ENCODE results near the gene BHLHE41. TPM values are rescaled to one million over a fixed set of nuclear protein-coding genes. Genes with fewer than 3 reads are reported as not detected.

The BHLHE41 gene
- total and polyA plus RNA-seq, 2 of the 8 experiments (the other 6 are each of a cell fraction or from before 2014, with no cell fraction given): 1.1 to 3.4 TPM

DNA sequence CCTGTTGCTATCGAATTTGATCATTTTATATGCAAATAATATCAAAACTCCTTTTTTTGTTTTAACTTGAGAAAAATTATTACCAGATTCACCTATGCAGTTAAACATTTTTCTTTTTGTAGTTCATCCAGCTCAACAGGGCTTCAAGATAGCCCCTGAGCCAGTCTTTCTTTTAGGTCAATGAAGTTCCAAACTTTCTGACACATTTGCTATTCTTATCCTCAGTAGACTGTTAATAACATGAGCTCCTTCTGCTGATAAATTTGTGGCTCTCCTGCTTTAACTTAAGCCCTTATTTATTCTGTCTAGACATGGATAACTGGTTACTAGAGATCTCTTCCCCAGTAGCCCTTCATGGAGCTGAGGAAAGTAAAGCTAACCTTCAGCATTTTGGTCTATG lies 37.3 kb upstream of the BHLHE41 start:
- Histone ChIP-seq H3K4me2 (ENCODE audit: insufficient read depth in 1 of 2, low read depth in 2 of 2, low read length in 2 of 2) (no peak overlapping the region), H4K5ac (ENCODE audit: insufficient read length, low read depth, low read length) (no peak overlapping the region), H3K4ac (replicated peaks; ENCODE audit: insufficient read length, low read depth, low read length) (no peak overlapping the region), H2AFZ (ENCODE audit: low read length) (no peak overlapping the region), H3K9me3 (ENCODE audit: insufficient read depth in 2 of 2, low read depth in 1 of 2, low read length in 1 of 2) (no peaks in the 10 kb centered on the region), H3K79me1 (ENCODE audit: low read depth, low read length) (no peaks in the 10 kb centered on the region), H2BK120ac (replicated peaks; ENCODE audit: low read depth, low read length) (no peak overlapping the region), H4K8ac (ENCODE audit: extremely low read depth, insufficient read depth, low read length) (no peak overlapping the region), H2BK12ac (ENCODE audit: low read depth, low read length) (no peak overlapping the region), H3K27ac (ENCODE audit: low read depth, low read length) (no peak overlapping the region), H3K9ac (replicated peaks in 1 of 4; ENCODE audit: extremely low read depth in 1 of 4, low read depth in 3 of 4, low read length in 3 of 4) (no peak overlapping the region), H3K23me2 (ENCODE audit: low read depth, low read length) (no peaks in the 10 kb centered on the region; the same call in 1 of the 2 replicates), H3K56ac (replicated peaks; ENCODE audit: insufficient read length, low read depth, low read length) (no peak overlapping the region), H3K79me2 (ENCODE audit: control insufficient read depth in 1 of 2, insufficient read depth in 2 of 2, low read length in 2 of 2) (no peaks in the 10 kb centered on the region), H3K4me3 (ENCODE audit: extremely low read depth in 1 of 4, insufficient read depth in 2 of 4, low read depth in 3 of 4, low read length in 4 of 4) (no peak overlapping the region), H2AK5ac (ENCODE audit: low read depth, low read length) (no peak overlapping the region), H3K4me1 (replicated peaks in 1 of 4; ENCODE audit: control insufficient read depth in 3 of 4, insufficient read depth in 4 of 4, low read length in 3 of 4) (no peaks in the 10 kb centered on the region), H2BK15ac (ENCODE audit: low read length) (no peak overlapping the region), H3K18ac (ENCODE audit: extremely low read depth, low read length) (no peak overlapping the region), H3K23ac (ENCODE audit: insufficient read length) (no peak overlapping the region), H3K14ac (ENCODE audit: insufficient read length) (no peak overlapping the region), H4K91ac (replicated peaks; ENCODE audit: insufficient read length, low read length) (no peak overlapping the region), H2BK5ac (ENCODE audit: low read depth, low read length) (no peak overlapping the region), H2BK20ac (ENCODE audit: low read length) (no peak overlapping the region), H3K27me3 (replicated peaks in 1 of 4; ENCODE audit: control insufficient read depth in 3 of 4, extremely low read depth in 1 of 4, insufficient read depth in 3 of 4, low read length in 3 of 4) (no peaks in the 10 kb centered on the region), H3K36me3 (ENCODE audit: control insufficient read depth in 2 of 4, insufficient read depth in 4 of 4, low read length in 3 of 4) (no peaks in the 10 kb centered on the region), H4K20me1 (replicated peaks in 1 of 2; ENCODE audit: control insufficient read depth in 1 of 2, insufficient read depth in 2 of 2, low read length in 2 of 2) (no peaks in the 10 kb centered on the region)
- no peak for DNase-seq (ENCODE audit: low read depth in 1 of 2, low spot score in 2 of 2)
- TF ChIP-seq, protein P1, sequence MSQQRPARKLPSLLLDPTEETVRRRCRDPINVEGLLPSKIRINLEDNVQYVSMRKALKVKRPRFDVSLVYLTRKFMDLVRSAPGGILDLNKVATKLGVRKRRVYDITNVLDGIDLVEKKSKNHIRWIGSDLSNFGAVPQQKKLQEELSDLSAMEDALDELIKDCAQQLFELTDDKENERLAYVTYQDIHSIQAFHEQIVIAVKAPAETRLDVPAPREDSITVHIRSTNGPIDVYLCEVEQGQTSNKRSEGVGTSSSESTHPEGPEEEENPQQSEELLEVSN (IDR thresholded peaks at IDR 0.05): no peak
- FAIRE-seq: no peak
- CTCF ChIA-PET (ENCODE audit: partially characterized antibody): interaction anchor here (1.2 kb wide), 1 partner anchor 9 kb away, joined by 4 read pairs; no protein-coding TSS in a partner anchor
- POLR2A ChIA-PET (ENCODE audit: partially characterized antibody): no interaction called here
- 92% methylated on average over 1 of the region's 1 CpG; no CpG with 5 or more reads in 1 of the 2 experiments for WGBS, 2 experiments (ENCODE audit: extremely low coverage in 1 of 2, insufficient coverage in 1 of 2, insufficient read length in 1 of 2, insufficient replicate concordance in 2 of 2, low coverage in 1 of 2, low lambda C conversion rate in 2 of 2, missing lambda C conversion rate in 1 of 2)

Measured in H1 (cell line).